PC-3 (cell line): ENCODE measurements around the gene NADSYN1. TPM values are rescaled to one million over a fixed set of nuclear protein-coding genes. Genes with fewer than 3 reads are reported as not detected.

Experiments
- ATAC-seq: fragments of 200-7000 bp; cut with Tn5 transposase; 2 replicates; pipeline ENCODE4 v1.9.1; 2020; ENCODE audit warnings: mild to moderate bottlenecking, moderate library complexity
- BruUV-seq: library from RNA; stranded (reverse); fragments of 400-500 nt; replicated peaks from 2 replicates; lab custom pipeline; 2021; lab: Mats Ljungman, UMichigan
- CTCF ChIA-PET: fragments of 300-600 bp; sonication (Branson Sonifier 250); formaldehyde crosslinking; loops from one replicate; lab custom pipeline; 2022; ENCODE audit warnings: antibody characterized with exemption; lab: Charles Lee
- POLR2A ChIA-PET: fragments of 300-600 bp; sonication (Branson Sonifier 250); formaldehyde crosslinking; loops from one replicate; lab custom pipeline; 2022; ENCODE audit warnings: antibody characterized with exemption; ENCODE audit not compliant: unreplicated experiment; lab: Charles Lee
- DNase-seq: peaks from one replicate; pipeline ENCODE4 v3.0.0-alpha.2; 2015
- H2AFZ ChIP-seq: fragments of 300-600 bp; sonication (generic); 2 replicates; pipeline ENCODE4 v1.6.0; 2016; ENCODE audit warnings: antibody characterized with exemption, low read length
- H3F3A ChIP-seq: fragments of 300-600 bp; sonication (generic); one replicate; pipeline ENCODE4 v1.6.0; 2017; ENCODE audit warnings: antibody characterized with exemption, low read length, control low read depth, mild to moderate bottlenecking; ENCODE audit not compliant: unreplicated experiment
- H3K27ac ChIP-seq: fragments of 300-600 bp; sonication (generic); 2 replicates; pipeline ENCODE4 v1.5.1; 2016; ENCODE audit warnings: mild to moderate bottlenecking, low read length
- H3K27me3 ChIP-seq: fragments of 300-600 bp; sonication (generic); 2 replicates; pipeline ENCODE4 v1.6.1; 2016; ENCODE audit warnings: low read length, mixed read lengths
- H3K36me3 ChIP-seq: fragments of 300-600 bp; sonication (generic); 2 replicates; pipeline ENCODE4 v1.6.1; 2016; ENCODE audit warnings: low read depth, mixed run types, low read length, mixed read lengths
- H3K4me1 ChIP-seq: fragments of 300-600 bp; sonication (generic); 2 replicates; pipeline ENCODE4 v1.5.1; 2016; ENCODE audit warnings: low read length; ENCODE audit not compliant: insufficient read depth
- H3K4me2 ChIP-seq: fragments of 300-600 bp; sonication (generic); 2 replicates; pipeline ENCODE4 v1.6.0; 2016; ENCODE audit warnings: low read length
- H3K4me3 ChIP-seq: fragments of 300-600 bp; sonication (generic); 2 replicates; pipeline ENCODE4 v1.5.1; 2016; ENCODE audit warnings: mild to moderate bottlenecking, low read length, mixed read lengths
- H3K79me2 ChIP-seq: fragments of 300-600 bp; sonication (generic); 2 replicates; pipeline ENCODE4 v1.6.1; 2017; ENCODE audit warnings: low read length, mixed read lengths
- H3K9ac ChIP-seq: fragments of 300-600 bp; sonication (generic); 2 replicates; pipeline ENCODE4 v1.6.0; 2016; ENCODE audit warnings: mild to moderate bottlenecking, low read length
- H3K9me2 ChIP-seq: fragments of 300-600 bp; sonication (generic); replicated peaks from 2 replicates; pipeline ENCODE4 v1.6.1; 2016; ENCODE audit warnings: mixed run types, low read length, mixed read lengths
- H3K9me3 ChIP-seq: fragments of 300-600 bp; sonication (generic); 2 replicates; pipeline ENCODE4 v1.6.1; 2016; ENCODE audit warnings: low read length, mixed read lengths
- H4K20me1 ChIP-seq: fragments of 300-600 bp; sonication (generic); 2 replicates; pipeline ENCODE4 v1.6.1; 2016; ENCODE audit warnings: low read length, mixed read lengths
- CTCF ChIP-seq: fragments of 300-600 bp; sonication (generic); conservative IDR thresholded peaks from 2 replicates; pipeline ENCODE4 v1.5.1; 2017; ENCODE audit warnings: antibody characterized with exemption, low read depth, mild to moderate bottlenecking, low read length
- EZH2 ChIP-seq: fragments of 300-600 bp; sonication (generic); IDR thresholded peaks from one replicate; pipeline ENCODE4 v1.6.1; 2017; ENCODE audit warnings: antibody characterized with exemption, mild to moderate bottlenecking, low read length; ENCODE audit not compliant: unreplicated experiment
- EZH2phosphoT487 ChIP-seq: fragments of 300-600 bp; sonication (generic); IDR thresholded peaks from 2 replicates; pipeline ENCODE4 v1.6.1; 2018; ENCODE audit warnings: mild to moderate bottlenecking, antibody characterized with exemption, low read length, borderline replicate concordance
- intact Hi-C: fragments of 100-400 bp; cut with micrococcal nuclease; formaldehyde crosslinking; loops from 2 replicates; pipeline ENCODE4 v1.9.0; 2023
- total RNA-seq: library from RNA; depleted of rRNA; stranded (reverse); fragments of >200 nt; gene quantifications from 2 replicates; pipeline ENCODE4 v1.2.3, GENCODE V29; 2014

Gene NADSYN1
- total RNA-seq, 1 experiment from 2014 or later, result 64.8 TPM

GRCh38 chr11:71453918-71454304 lies 908 bp downstream of the NADSYN1 start:
- Histone ChIP-seq H3K4me1 (peaks cover 23% of the 10 kb centered on the region), H3K4me3 (peak overlapping the region; percentile 99), H3K9me2 (no peaks in the 10 kb centered on the region), H3K79me2 (peaks cover 38% of the 10 kb centered on the region), H3K36me3 (peaks cover 22% of the 10 kb centered on the region), H3K4me2 (peak overlapping the region; percentile 94), H3K9me3 (no peaks in the 10 kb centered on the region), H4K20me1 (no peaks in the 10 kb centered on the region), H3K9ac (peak overlapping the region; percentile 87), H2AFZ (no peak overlapping the region), H3F3A (no peaks in the 10 kb centered on the region), H3K27ac (no peak overlapping the region), H3K27me3 (no peaks in the 10 kb centered on the region)
- DNase-seq (peak; percentile 11), ATAC-seq (no peak)
- CTCF ChIA-PET, result no interaction called here
- POLR2A ChIA-PET, result interaction anchor here (0.6 kb wide), 1 partner anchor 70 kb away, joined by 3 read pairs; no protein-coding TSS in a partner anchor
- no TSS peak for BruUV-seq
- intact Hi-C loops, result no loop called here
- TF ChIP-seq EZH2phosphoT487 (no peak), CTCF (no peak), EZH2 (no peak)

GRCh38 chr11:71454470-71455113 lies 1.6 kb downstream of the NADSYN1 start:
- BruUV-seq, result no TSS peak
- peak overlapping the region; percentile 99 for H3K4me3 ChIP-seq
- intact Hi-C loops, result no loop called here
- peaks cover 26% of the 10 kb centered on the region for H3K36me3 ChIP-seq
- H2AFZ ChIP-seq, result no peak overlapping the region
- peaks cover 31% of the 10 kb centered on the region for H3K79me2 ChIP-seq
- no peaks in the 10 kb centered on the region for H3K27me3 ChIP-seq
- H3K27ac ChIP-seq, result no peak overlapping the region
- no peaks in the 10 kb centered on the region for H3K9me3 ChIP-seq
- H4K20me1 ChIP-seq, result no peaks in the 10 kb centered on the region
- H3K9ac ChIP-seq, result no peak overlapping the region
- H3K4me2 ChIP-seq, result peak overlapping the region; percentile 94
- DNase-seq (peak; percentile 58), ATAC-seq (no peak)
- TF ChIP-seq CTCF, result peak; percentile 73
- TF ChIP-seq EZH2, result no peak
- peaks cover 23% of the 10 kb centered on the region for H3K4me1 ChIP-seq
- H3F3A ChIP-seq, result no peaks in the 10 kb centered on the region
- ChIA-PET POLR2A (no interaction called here), CTCF (no interaction called here)
- no peaks in the 10 kb centered on the region for H3K9me2 ChIP-seq

- no peak overlapping the region for H3K27ac ChIP-seq
- ATAC-seq (no peak), DNase-seq (no peak)
- H3K9me3 ChIP-seq, result no peaks in the 10 kb centered on the region
- no peaks in the 10 kb centered on the region for H4K20me1 ChIP-seq
- BruUV-seq, result no TSS peak
- H3K79me2 ChIP-seq, result peaks cover 17% of the 10 kb centered on the region
- H2AFZ ChIP-seq, result no peak overlapping the region
- ChIA-PET CTCF (no interaction called here), POLR2A (interaction anchor here (0.6 kb wide), 1 partner anchor 11 kb away, joined by 3 read pairs; no protein-coding TSS in a partner anchor)
- H3K9ac ChIP-seq, result no peak overlapping the region
- no peaks in the 10 kb centered on the region for H3K9me2 ChIP-seq
- H3K36me3 ChIP-seq, result peaks cover 32% of the 10 kb centered on the region
- H3K4me1 ChIP-seq, result peaks cover 14% of the 10 kb centered on the region
- no peaks in the 10 kb centered on the region for H3F3A ChIP-seq
- H3K4me3 ChIP-seq, result no peak overlapping the region
- no peak overlapping the region for H3K4me2 ChIP-seq
- no peaks in the 10 kb centered on the region for H3K27me3 ChIP-seq
- TF ChIP-seq CTCF (no peak), EZH2phosphoT487 (no peak), EZH2 (no peak)
- intact Hi-C loops, result no loop called here
These were observed 3.3 kb downstream of the NADSYN1 start for GRCh38 chr11:71456294-71456693.
